ENCODE data around the gene MRPL49.
"Not testable (repeated sequence)": the region's sequence is repeated elsewhere in the genome, so short reads cannot be mapped to it uniquely, and the experiment has no call there.

Gene MRPL49

GRCh38 chr11:65151331-65151899 is 29.3 kb downstream of the MRPL49 start:
- DNase-seq (ENCODE audit: low read depth, low spot score), result no peak
- H3K4me3 ChIP-seq (ENCODE audit: low read length), result no peak overlapping the region

GRCh38 chr11:65152122-65152521 is 30.0 kb downstream of the MRPL49 start:
- DNase-seq (ENCODE audit: low read depth, low spot score), result no peak
- H3K4me3 ChIP-seq (ENCODE audit: low read length), result no peak overlapping the region

GRCh38 chr11:65156256-65156655 is 34.1 kb downstream of the MRPL49 start:
- no peak for DNase-seq (ENCODE audit: low read depth, low spot score)
- H3K4me3 ChIP-seq (ENCODE audit: low read length), result no peak overlapping the region

- DNase-seq (ENCODE audit: low read depth, low spot score), result no peak
- H3K4me3 ChIP-seq (ENCODE audit: low read length), result no peak overlapping the region
Measured at GRCh38 chr11:65156926-65157325, 34.8 kb downstream of the MRPL49 start.

- no peak for DNase-seq (ENCODE audit: low read depth, low spot score)
- no peak overlapping the region for H3K4me3 ChIP-seq (ENCODE audit: low read length)
Measured at GRCh38 chr11:65157336-65157735, 35.2 kb downstream of the MRPL49 start.

GRCh38 chr11:65159012-65159411 is 36.9 kb downstream of the MRPL49 start:
- no peak overlapping the region for H3K4me3 ChIP-seq (ENCODE audit: low read length)

GRCh38 chr11:65160643-65161042 is 38.5 kb downstream of the MRPL49 start:
- no peak for DNase-seq (ENCODE audit: low read depth, low spot score)
- no peak overlapping the region for H3K4me3 ChIP-seq (ENCODE audit: low read length)

More at GRCh38 chr11:65159012-65159411, 36.9 kb downstream of the MRPL49 start:
- DNase-seq (ENCODE audit: low read depth, low spot score), result no peak

- H3K4me3 ChIP-seq (ENCODE audit: low read length), result no peak overlapping the region
- DNase-seq (ENCODE audit: low read depth, low spot score), result no peak
Measured at GRCh38 chr11:65163684-65164083, 41.6 kb downstream of the MRPL49 start.

- no peak for DNase-seq (ENCODE audit: low read depth, low spot score)
- H3K4me3 ChIP-seq (ENCODE audit: low read length), result no peak overlapping the region
Measured at GRCh38 chr11:65165410-65166317, 43.5 kb downstream of the MRPL49 start.

GRCh38 chr11:65166893-65167292 is 44.8 kb downstream of the MRPL49 start:
- H3K4me3 ChIP-seq (ENCODE audit: low read length), result no peak overlapping the region

GRCh38 chr11:65167656-65168055 is 45.5 kb downstream of the MRPL49 start:
- H3K4me3 ChIP-seq (ENCODE audit: low read length), result no peak overlapping the region
- no peak for DNase-seq (ENCODE audit: low read depth, low spot score)

More at GRCh38 chr11:65166893-65167292, 44.8 kb downstream of the MRPL49 start:
- DNase-seq (ENCODE audit: low read depth, low spot score), result no peak

- H3K4me3 ChIP-seq (ENCODE audit: low read length), result no peak overlapping the region
Measured at GRCh38 chr11:65169164-65169641, 47.1 kb downstream of the MRPL49 start.

GRCh38 chr11:65170058-65170534 is 48.0 kb downstream of the MRPL49 start, which contains the start of gene SPDYC:
SPDYC (plus strand) TSS chr11:65170233; CDS start chr11:65171358, 1,125 bp downstream.
- no peak within 1 kb of the TSS for H3K4me3 ChIP-seq (ENCODE audit: low read length)
- no peak for DNase-seq (ENCODE audit: low read depth, low spot score)

More at GRCh38 chr11:65169164-65169641, 47.1 kb downstream of the MRPL49 start:
- no peak for DNase-seq (ENCODE audit: low read depth, low spot score)

- H3K4me3 ChIP-seq (ENCODE audit: low read length), result no peak overlapping the region
- DNase-seq (ENCODE audit: low read depth, low spot score), result no peak
Measured at GRCh38 chr11:65172600-65172999, 50.5 kb downstream of the MRPL49 start.

- DNase-seq (ENCODE audit: low read depth, low spot score); H3K4me3 ChIP-seq (ENCODE audit: low read length): not testable (repeated sequence)
Measured at GRCh38 chr11:65174571-65175010, 52.5 kb downstream of the MRPL49 start.

All from Jurkat, Clone E6-1 (cell line).